ENCODE measurements around the gene CRTAC1.

GRCh38 chr10:97937054-97937453 lies 93.4 kb downstream of the CRTAC1 start:
- no peak for TF ChIP-seq POLR2A (IDR thresholded peaks at IDR 0.05; ENCODE audit: low read depth, low read length)
- TF ChIP-seq CTCF (IDR thresholded peaks at IDR 0.05; ENCODE audit: extremely low read depth in 1 of 2, insufficient read depth in 1 of 2, low read depth in 1 of 2, low read length in 2 of 2): no peak
- no peak for TF ChIP-seq MAX (IDR thresholded peaks at IDR 0.05; ENCODE audit: insufficient read depth, insufficient read length)
- no peak for TF ChIP-seq FOS (IDR thresholded peaks at IDR 0.05; ENCODE audit: borderline replicate concordance, insufficient read depth, low read length)
- no peak for TF ChIP-seq POLR2AphosphoS5 (IDR thresholded peaks at IDR 0.05; ENCODE audit: insufficient read depth, low read depth, low read length)
- no peak for TF ChIP-seq EZH2 (IDR thresholded peaks at IDR 0.05; ENCODE audit: borderline replicate concordance, low read depth, low read length, severe bottlenecking)
- TF ChIP-seq MYC (IDR thresholded peaks at IDR 0.05; ENCODE audit: low read depth, low read length): no peak
- no peak for TF ChIP-seq JUN (IDR thresholded peaks at IDR 0.05; ENCODE audit: borderline replicate concordance, insufficient read depth, insufficient read length, low read depth)
